HepG2 (cell line): ENCODE data around the gene ENTPD2. TPM values are rescaled to one million over a fixed set of nuclear protein-coding genes. Genes with fewer than 3 reads are reported as not detected.
A peak's percentile ranks its signal among the peaks of the same experiment; 100 is the strongest.

ENCODE experiments used
- ADNP ChIP-seq: sonication (generic); formaldehyde crosslinking; IDR thresholded peaks from 2 replicates; pipeline ENCODE4 v1.4.0; 2020; ENCODE audit warnings: missing genetic modification reagents
- ELF3 ChIP-seq: IDR thresholded peaks from 2 replicates; pipeline ENCODE4 v1.6.1; 2016; ENCODE audit warnings: missing genetic modification reagents, missing compliant biosample characterization
- HNF4A ChIP-seq: sonication (generic); formaldehyde crosslinking; IDR thresholded peaks from 2 replicates; pipeline ENCODE4 v1.4.0; 2020; ENCODE audit warnings: missing genetic modification reagents
- KLF9 ChIP-seq: IDR thresholded peaks from 2 replicates; pipeline ENCODE4 v1.6.1; 2016; ENCODE audit warnings: low read depth
- PPARG ChIP-seq: conservative IDR thresholded peaks from 2 replicates; pipeline ENCODE4 v1.6.1; 2016; ENCODE audit warnings: missing biosample characterization, missing genetic modification reagents
- SCMH1 ChIP-seq: sonication (generic); formaldehyde crosslinking; IDR thresholded peaks from 2 replicates; pipeline ENCODE4 v1.9.0; 2021; ENCODE audit warnings: missing genetic modification reagents, mild to moderate bottlenecking, borderline replicate concordance
- ZFP90 ChIP-seq: sonication (generic); formaldehyde crosslinking; IDR thresholded peaks from 2 replicates; pipeline ENCODE4 v1.8.0; 2022; ENCODE audit warnings: missing genetic modification reagents, mild to moderate bottlenecking, inconsistent platforms, borderline replicate concordance
- ZMYM2 ChIP-seq: sonication (generic); formaldehyde crosslinking; IDR thresholded peaks from 2 replicates; pipeline ENCODE4 v1.8.0; 2022; ENCODE audit warnings: mild to moderate bottlenecking, missing genetic modification reagents
- ZNF101 ChIP-seq: sonication (generic); formaldehyde crosslinking; IDR thresholded peaks from 2 replicates; pipeline ENCODE4 v1.4.0; 2020; ENCODE audit warnings: mild to moderate bottlenecking, low read depth, missing genetic modification reagents, borderline replicate concordance
- ZNF160 ChIP-seq: sonication (generic); formaldehyde crosslinking; IDR thresholded peaks from 2 replicates; pipeline ENCODE4 v1.8.0; 2022; ENCODE audit warnings: mild to moderate bottlenecking, inconsistent platforms, missing genetic modification reagents
- ZNF451 ChIP-seq: sonication (generic); formaldehyde crosslinking; IDR thresholded peaks from 2 replicates; pipeline ENCODE4 v1.5.0; 2020; ENCODE audit warnings: mild to moderate bottlenecking, missing genetic modification reagents
- ZNF629 ChIP-seq: sonication (generic); formaldehyde crosslinking; conservative IDR thresholded peaks from 2 replicates; pipeline ENCODE4 v1.5.0; 2020; ENCODE audit warnings: missing genetic modification reagents
- ZNF703 ChIP-seq: sonication (generic); formaldehyde crosslinking; IDR thresholded peaks from 2 replicates; pipeline ENCODE4 v1.5.1; 2020; ENCODE audit warnings: missing genetic modification reagents, mild to moderate bottlenecking, moderate library complexity, borderline replicate concordance
- ZNF773 ChIP-seq: sonication (generic); formaldehyde crosslinking; IDR thresholded peaks from 2 replicates; pipeline ENCODE4 v1.4.0; 2020; ENCODE audit warnings: missing genetic modification reagents, borderline replicate concordance
- polyA plus RNA-seq, 8 experiments: library from polyadenylated mRNA; depleted of rRNA in 3 of 8; stranded (reverse) in 7 of 8; unstranded in 1 of 8; fragments of >200 nt; fragmentation: Illumina TruSeq in 4 of 8; extraction: Trizol in 4 of 8; gene quantifications; 2 replicates each; pipeline versions ENCODE4 v1.2.1 to v1.2.3, GENCODE V29; 2011 to 2016; ENCODE audit warnings: low read depth in 4 of 8, missing spikeins in 1 of 8, mixed read lengths in 1 of 8; ENCODE audit not compliant: insufficient read depth in 1 of 8
- total RNA-seq, 5 experiments: library from RNA; depleted of rRNA; stranded (reverse); fragments of >200 nt; fragmentation: Illumina TruSeq; extraction: Trizol; gene quantifications; 2 replicates each; pipeline ENCODE4 v1.2.3, GENCODE V29; 2016; ENCODE audit warnings: low read depth in 1 of 5
- TF ChIP-seq, protein P1 (sequence below): sonication (generic); formaldehyde crosslinking; IDR thresholded peaks from 2 replicates; pipeline ENCODE4 v1.9.0; 2021; ENCODE audit warnings: missing genetic modification reagents, mild to moderate bottlenecking, borderline replicate concordance
- TF ChIP-seq, protein P2 (sequence below): sonication (generic); formaldehyde crosslinking; IDR thresholded peaks from 2 replicates; pipeline ENCODE4 v1.5.1; 2020; ENCODE audit warnings: mild to moderate bottlenecking, missing genetic modification reagents, moderate library complexity

Gene ENTPD2
- total and polyA plus RNA-seq, 2 of the 13 experiments (the other 11 are each of a cell fraction or from before 2014, with no cell fraction given), result 0.95 to 3.2 TPM

DNA sequence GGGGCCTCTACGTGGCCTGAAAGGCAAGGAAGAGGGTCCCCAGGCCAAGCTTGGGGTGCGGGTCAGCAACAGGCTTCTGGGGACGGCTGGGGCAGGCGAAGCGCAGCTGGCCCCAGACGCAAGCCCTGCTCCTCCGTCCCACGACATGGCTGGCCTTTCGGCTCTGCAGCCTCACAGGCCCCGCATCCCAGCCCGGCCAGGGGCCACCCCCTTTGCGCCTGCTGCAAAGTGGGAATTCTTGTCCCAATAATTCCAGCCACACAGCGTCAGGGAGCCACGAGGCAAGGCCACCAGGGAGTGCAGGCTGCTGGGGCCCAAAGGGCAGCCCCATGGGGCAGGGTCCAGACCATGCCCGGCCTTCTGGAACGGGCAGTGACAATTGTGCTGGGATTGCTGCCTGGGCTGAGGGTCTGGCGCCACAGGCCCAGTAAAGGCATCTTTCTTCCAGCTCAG, 1.1 kb upstream of the ENTPD2 start (continued):
- TF ChIP-seq ZNF629 (CRISPR knock-in tag) (peak; percentile 23; the same call in 1 of the 2 replicates), ZMYM2 (CRISPR knock-in tag) (no peak), ZNF773 (CRISPR knock-in tag) (no peak), ZNF703 (CRISPR knock-in tag) (no peak), ZNF160 (CRISPR knock-in tag) (no peak), KLF9 (CRISPR knock-in tag) (0 out of 2 replicates have a peak, but pooled peaks have one; percentile 12), SCMH1 (no peak), ELF3 (CRISPR knock-in tag) (peak; percentile 12; the same call in 1 of the 2 replicates), ZNF451 (CRISPR knock-in tag) (peak; percentile 8; the same call in 1 of the 2 replicates), ADNP (CRISPR knock-in tag) (no peak), ZFP90 (peak; percentile 18; the same call in 1 of the 2 replicates), ZNF101 (no peak), PPARG (CRISPR knock-in tag) (0 out of 2 replicates have a peak, but pooled peaks have one; percentile 15), HNF4A (CRISPR knock-in tag) (peak; percentile 90)
- TF ChIP-seq, protein P1, sequence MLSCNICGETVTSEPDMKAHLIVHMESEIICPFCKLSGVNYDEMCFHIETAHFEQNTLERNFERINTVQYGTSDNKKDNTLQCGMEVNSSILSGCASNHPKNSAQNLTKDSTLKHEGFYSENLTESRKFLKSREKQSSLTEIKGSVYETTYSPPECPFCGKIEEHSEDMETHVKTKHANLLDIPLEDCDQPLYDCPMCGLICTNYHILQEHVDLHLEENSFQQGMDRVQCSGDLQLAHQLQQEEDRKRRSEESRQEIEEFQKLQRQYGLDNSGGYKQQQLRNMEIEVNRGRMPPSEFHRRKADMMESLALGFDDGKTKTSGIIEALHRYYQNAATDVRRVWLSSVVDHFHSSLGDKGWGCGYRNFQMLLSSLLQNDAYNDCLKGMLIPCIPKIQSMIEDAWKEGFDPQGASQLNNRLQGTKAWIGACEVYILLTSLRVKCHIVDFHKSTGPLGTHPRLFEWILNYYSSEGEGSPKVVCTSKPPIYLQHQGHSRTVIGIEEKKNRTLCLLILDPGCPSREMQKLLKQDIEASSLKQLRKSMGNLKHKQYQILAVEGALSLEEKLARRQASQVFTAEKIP (CRISPR knock-in tag), result no peak
- TF ChIP-seq, protein P2, sequence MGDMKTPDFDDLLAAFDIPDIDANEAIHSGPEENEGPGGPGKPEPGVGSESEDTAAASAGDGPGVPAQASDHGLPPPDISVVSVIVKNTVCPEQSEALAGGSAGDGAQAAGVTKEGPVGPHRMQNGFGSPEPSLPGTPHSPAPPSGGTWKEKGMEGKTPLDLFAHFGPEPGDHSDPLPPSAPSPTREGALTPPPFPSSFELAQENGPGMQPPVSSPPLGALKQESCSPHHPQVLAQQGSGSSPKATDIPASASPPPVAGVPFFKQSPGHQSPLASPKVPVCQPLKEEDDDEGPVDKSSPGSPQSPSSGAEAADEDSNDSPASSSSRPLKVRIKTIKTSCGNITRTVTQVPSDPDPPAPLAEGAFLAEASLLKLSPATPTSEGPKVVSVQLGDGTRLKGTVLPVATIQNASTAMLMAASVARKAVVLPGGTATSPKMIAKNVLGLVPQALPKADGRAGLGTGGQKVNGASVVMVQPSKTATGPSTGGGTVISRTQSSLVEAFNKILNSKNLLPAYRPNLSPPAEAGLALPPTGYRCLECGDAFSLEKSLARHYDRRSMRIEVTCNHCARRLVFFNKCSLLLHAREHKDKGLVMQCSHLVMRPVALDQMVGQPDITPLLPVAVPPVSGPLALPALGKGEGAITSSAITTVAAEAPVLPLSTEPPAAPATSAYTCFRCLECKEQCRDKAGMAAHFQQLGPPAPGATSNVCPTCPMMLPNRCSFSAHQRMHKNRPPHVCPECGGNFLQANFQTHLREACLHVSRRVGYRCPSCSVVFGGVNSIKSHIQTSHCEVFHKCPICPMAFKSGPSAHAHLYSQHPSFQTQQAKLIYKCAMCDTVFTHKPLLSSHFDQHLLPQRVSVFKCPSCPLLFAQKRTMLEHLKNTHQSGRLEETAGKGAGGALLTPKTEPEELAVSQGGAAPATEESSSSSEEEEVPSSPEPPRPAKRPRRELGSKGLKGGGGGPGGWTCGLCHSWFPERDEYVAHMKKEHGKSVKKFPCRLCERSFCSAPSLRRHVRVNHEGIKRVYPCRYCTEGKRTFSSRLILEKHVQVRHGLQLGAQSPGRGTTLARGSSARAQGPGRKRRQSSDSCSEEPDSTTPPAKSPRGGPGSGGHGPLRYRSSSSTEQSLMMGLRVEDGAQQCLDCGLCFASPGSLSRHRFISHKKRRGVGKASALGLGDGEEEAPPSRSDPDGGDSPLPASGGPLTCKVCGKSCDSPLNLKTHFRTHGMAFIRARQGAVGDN, result peak; percentile 70; the same call in 1 of the 2 replicates
